K562 (cell line): Measurements from ENCODE around the gene RAB31.

Experiments
- EGR1 ChIP-seq: fragments of 450-650 bp; conservative IDR thresholded peaks from 2 replicates; pipeline ENCODE4 v1.6.1; 2017; ENCODE audit warnings: mild to moderate bottlenecking
- KDM1A ChIP-seq, 2 experiments: fragments of 450-650 bp; IDR thresholded peaks; 2 replicates each; pipeline ENCODE4 v1.6.1; 2016; ENCODE audit warnings: mild to moderate bottlenecking in 2 of 2
- MAZ ChIP-seq, 2 experiments: fragments of 450-650 bp in 1 of 2; sonication (generic) in 1 of 2; formaldehyde crosslinking; IDR thresholded peaks in 1 of 2; conservative IDR thresholded peaks in 1 of 2; 2 replicates each; pipeline versions ENCODE4 v1.4.0 to v1.5.0; 2020; ENCODE audit warnings: mild to moderate bottlenecking in 1 of 2, missing genetic modification reagents in 1 of 2
- POLR2AphosphoS5 ChIP-seq: IDR thresholded peaks from 2 replicates; pipeline ENCODE4 v1.6.1; 2011; ENCODE audit warnings: mild to moderate bottlenecking, low read depth, low read length, moderate library complexity; ENCODE audit not compliant: control insufficient read depth, insufficient read depth
- TAF1 ChIP-seq: IDR thresholded peaks from 2 replicates; pipeline ENCODE4 v1.6.1; 2011; ENCODE audit warnings: mild to moderate bottlenecking, low read length, moderate library complexity; ENCODE audit not compliant: insufficient read depth, control insufficient read depth, severe bottlenecking; ENCODE audit errors: extremely low read depth
- ZBTB1 ChIP-seq: sonication (generic); formaldehyde crosslinking; IDR thresholded peaks from 2 replicates; pipeline ENCODE4 v1.8.1; 2023; ENCODE audit warnings: missing genetic modification reagents, low read depth, mild to moderate bottlenecking, borderline replicate concordance
- ZNF311 ChIP-seq: fragments of 250-450 bp; sonication (Bioruptor Pico); IDR thresholded peaks from 2 replicates; pipeline ENCODE4 v1.4.0; 2020; ENCODE audit warnings: mild to moderate bottlenecking, moderate library complexity
- ZNF644 ChIP-seq: fragments of 200-800 bp; sonication (Bioruptor generic); IDR thresholded peaks from 2 replicates; pipeline ENCODE4 v1.6.1; 2016; ENCODE audit warnings: low read depth, missing genetic modification characterization, missing compliant biosample characterization
- TF ChIP-seq, protein P1 (sequence below): fragments of 200-800 bp; sonication (Bioruptor generic); IDR thresholded peaks from 2 replicates; pipeline ENCODE4 v1.6.1; 2016; ENCODE audit warnings: missing genetic modification characterization, missing compliant biosample characterization
- TF ChIP-seq, protein P2 (sequence below): fragments of 450-650 bp; IDR thresholded peaks from 2 replicates; pipeline ENCODE4 v1.6.1; 2016; ENCODE audit warnings: low read depth
- TF ChIP-seq, protein P3 (sequence below): sonication (generic); formaldehyde crosslinking; IDR thresholded peaks from 2 replicates; pipeline ENCODE4 v1.9.0; 2022; ENCODE audit warnings: mild to moderate bottlenecking, missing genetic modification reagents
- TF ChIP-seq, protein P4 (sequence below): fragments of 250-450 bp; sonication (Bioruptor Pico); IDR thresholded peaks from 2 replicates; pipeline ENCODE4 v1.5.0; 2021

DNA sequence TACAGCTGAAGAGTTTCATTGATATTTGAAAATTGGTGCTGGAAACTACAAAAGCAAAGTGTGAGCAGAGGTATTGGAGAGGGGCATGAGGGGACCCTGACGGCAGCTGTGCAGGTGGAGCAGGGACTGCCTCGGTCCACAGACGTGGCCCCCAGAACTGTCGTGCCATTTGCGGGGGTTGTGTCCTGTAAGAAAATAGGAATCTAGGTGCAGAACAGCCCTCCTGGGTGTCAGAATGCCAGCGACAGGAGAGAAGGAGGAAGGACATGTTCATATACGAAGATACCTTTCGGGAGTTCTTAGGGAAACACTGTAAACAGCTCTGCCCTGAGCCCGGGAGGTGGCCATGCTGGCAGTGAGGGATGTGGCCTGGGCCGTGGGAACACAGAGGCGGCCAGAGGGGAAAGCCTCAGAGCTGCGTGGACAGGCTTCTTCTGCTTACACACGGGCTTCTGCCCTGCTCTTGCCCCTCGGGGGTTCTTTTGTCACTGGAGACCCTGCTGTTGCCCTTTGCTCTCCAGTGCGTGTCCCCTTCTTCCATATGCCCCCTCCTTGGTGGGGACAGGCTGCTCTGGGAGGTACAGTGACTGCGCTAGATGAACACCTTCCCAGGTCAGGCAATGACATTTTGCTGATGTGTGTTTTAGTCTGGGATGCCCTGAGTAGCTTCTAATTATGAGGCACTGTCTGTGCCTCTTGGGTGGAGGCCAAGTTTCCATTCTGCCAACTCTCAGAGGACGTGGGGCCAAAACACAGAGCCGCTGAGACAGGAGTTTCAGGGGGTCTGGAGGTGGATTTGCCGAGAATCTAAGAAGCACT lies 95.8 kb downstream of the RAB31 start:
- TF ChIP-seq, protein P1, sequence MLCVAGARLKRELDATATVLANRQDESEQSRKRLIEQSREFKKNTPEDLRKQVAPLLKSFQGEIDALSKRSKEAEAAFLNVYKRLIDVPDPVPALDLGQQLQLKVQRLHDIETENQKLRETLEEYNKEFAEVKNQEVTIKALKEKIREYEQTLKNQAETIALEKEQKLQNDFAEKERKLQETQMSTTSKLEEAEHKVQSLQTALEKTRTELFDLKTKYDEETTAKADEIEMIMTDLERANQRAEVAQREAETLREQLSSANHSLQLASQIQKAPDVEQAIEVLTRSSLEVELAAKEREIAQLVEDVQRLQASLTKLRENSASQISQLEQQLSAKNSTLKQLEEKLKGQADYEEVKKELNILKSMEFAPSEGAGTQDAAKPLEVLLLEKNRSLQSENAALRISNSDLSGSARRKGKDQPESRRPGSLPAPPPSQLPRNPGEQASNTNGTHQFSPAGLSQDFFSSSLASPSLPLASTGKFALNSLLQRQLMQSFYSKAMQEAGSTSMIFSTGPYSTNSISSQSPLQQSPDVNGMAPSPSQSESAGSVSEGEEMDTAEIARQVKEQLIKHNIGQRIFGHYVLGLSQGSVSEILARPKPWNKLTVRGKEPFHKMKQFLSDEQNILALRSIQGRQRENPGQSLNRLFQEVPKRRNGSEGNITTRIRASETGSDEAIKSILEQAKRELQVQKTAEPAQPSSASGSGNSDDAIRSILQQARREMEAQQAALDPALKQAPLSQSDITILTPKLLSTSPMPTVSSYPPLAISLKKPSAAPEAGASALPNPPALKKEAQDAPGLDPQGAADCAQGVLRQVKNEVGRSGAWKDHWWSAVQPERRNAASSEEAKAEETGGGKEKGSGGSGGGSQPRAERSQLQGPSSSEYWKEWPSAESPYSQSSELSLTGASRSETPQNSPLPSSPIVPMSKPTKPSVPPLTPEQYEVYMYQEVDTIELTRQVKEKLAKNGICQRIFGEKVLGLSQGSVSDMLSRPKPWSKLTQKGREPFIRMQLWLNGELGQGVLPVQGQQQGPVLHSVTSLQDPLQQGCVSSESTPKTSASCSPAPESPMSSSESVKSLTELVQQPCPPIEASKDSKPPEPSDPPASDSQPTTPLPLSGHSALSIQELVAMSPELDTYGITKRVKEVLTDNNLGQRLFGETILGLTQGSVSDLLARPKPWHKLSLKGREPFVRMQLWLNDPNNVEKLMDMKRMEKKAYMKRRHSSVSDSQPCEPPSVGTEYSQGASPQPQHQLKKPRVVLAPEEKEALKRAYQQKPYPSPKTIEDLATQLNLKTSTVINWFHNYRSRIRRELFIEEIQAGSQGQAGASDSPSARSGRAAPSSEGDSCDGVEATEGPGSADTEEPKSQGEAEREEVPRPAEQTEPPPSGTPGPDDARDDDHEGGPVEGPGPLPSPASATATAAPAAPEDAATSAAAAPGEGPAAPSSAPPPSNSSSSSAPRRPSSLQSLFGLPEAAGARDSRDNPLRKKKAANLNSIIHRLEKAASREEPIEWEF (CRISPR knock-in tag) = peak; percentile 85; the same call in 1 of the 2 replicates
- peak; percentile 10; the same call in 1 of the 2 replicates for TF ChIP-seq ZNF311 (CRISPR knock-in tag)
- no peak for TF ChIP-seq EGR1
- TF ChIP-seq, protein P2, sequence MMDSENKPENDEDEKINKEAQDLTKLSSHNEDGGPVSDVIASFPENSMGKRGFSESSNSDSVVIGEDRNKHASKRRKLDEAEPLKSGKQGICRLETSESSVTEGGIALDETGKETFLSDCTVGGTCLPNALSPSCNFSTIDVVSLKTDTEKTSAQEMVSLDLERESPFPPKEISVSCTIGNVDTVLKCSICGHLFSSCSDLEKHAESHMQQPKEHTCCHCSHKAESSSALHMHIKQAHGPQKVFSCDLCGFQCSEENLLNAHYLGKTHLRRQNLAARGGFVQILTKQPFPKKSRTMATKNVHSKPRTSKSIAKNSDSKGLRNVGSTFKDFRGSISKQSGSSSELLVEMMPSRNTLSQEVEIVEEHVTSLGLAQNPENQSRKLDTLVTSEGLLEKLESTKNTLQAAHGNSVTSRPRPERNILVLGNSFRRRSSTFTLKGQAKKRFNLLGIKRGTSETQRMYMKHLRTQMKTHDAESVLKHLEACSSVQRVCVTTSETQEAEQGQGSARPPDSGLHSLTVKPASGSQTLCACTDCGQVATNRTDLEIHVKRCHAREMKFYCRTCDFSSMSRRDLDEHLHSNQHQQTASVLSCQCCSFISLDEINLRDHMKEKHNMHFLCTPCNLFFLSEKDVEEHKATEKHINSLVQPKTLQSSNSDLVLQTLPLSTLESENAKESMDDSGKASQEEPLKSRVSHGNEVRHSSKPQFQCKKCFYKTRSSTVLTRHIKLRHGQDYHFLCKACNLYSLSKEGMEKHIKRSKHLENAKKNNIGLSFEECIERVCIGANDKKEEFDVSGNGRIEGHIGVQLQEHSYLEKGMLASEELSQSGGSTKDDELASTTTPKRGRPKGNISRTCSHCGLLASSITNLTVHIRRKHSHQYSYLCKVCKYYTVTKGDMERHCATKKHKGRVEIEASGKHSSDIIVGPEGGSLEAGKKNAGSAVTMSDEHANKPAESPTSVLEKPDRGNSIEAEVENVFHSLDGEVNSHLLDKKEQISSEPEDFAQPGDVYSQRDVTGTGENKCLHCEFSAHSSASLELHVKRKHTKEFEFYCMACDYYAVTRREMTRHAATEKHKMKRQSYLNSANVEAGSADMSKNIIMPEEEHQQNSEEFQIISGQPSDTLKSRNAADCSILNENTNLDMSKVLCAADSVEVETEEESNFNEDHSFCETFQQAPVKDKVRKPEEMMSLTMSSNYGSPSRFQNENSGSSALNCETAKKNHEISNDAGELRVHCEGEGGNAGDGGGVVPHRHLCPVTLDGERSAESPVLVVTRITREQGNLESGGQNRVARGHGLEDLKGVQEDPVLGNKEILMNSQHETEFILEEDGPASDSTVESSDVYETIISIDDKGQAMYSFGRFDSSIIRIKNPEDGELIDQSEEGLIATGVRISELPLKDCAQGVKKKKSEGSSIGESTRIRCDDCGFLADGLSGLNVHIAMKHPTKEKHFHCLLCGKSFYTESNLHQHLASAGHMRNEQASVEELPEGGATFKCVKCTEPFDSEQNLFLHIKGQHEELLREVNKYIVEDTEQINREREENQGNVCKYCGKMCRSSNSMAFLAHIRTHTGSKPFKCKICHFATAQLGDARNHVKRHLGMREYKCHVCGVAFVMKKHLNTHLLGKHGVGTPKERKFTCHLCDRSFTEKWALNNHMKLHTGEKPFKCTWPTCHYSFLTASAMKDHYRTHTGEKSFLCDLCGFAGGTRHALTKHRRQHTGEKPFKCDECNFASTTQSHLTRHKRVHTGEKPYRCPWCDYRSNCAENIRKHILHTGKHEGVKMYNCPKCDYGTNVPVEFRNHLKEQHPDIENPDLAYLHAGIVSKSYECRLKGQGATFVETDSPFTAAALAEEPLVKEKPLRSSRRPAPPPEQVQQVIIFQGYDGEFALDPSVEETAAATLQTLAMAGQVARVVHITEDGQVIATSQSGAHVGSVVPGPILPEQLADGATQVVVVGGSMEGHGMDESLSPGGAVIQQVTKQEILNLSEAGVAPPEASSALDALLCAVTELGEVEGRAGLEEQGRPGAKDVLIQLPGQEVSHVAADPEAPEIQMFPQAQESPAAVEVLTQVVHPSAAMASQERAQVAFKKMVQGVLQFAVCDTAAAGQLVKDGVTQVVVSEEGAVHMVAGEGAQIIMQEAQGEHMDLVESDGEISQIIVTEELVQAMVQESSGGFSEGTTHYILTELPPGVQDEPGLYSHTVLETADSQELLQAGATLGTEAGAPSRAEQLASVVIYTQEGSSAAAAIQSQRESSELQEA = no peak
- no peak; a peak in 1 of 4 replicates for TF ChIP-seq KDM1A (IDR thresholded peaks at IDR 0.05)
- no peak for TF ChIP-seq POLR2AphosphoS5
- TF ChIP-seq MAZ (CRISPR knock-in tag; conservative IDR thresholded peaks at IDR 0.05 in 1 of 2, IDR thresholded peaks at IDR 0.05 in 1 of 2) = peak in 1 of 2 experiments; percentile 16; a peak in 2 of 4 replicates
- TF ChIP-seq TAF1 = no peak
- 0 out of 2 replicates have a peak, but pooled peaks have one; percentile 35 for TF ChIP-seq ZBTB1 (CRISPR knock-in tag)
- TF ChIP-seq, protein P3, sequence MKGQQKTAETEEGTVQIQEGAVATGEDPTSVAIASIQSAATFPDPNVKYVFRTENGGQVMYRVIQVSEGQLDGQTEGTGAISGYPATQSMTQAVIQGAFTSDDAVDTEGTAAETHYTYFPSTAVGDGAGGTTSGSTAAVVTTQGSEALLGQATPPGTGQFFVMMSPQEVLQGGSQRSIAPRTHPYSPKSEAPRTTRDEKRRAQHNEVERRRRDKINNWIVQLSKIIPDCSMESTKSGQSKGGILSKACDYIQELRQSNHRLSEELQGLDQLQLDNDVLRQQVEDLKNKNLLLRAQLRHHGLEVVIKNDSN (CRISPR knock-in tag) = no peak
- TF ChIP-seq ZNF644 = peak; percentile 43
- TF ChIP-seq, protein P4, sequence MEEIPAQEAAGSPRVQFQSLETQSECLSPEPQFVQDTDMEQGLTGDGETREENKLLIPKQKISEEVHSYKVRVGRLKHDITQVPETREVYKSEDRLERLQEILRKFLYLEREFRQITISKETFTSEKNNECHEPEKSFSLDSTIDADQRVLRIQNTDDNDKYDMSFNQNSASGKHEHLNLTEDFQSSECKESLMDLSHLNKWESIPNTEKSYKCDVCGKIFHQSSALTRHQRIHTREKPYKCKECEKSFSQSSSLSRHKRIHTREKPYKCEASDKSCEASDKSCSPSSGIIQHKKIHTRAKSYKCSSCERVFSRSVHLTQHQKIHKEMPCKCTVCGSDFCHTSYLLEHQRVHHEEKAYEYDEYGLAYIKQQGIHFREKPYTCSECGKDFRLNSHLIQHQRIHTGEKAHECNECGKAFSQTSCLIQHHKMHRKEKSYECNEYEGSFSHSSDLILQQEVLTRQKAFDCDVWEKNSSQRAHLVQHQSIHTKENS (CRISPR knock-in tag) = no peak
